ENCODE data around the gene DMD. TPM values are rescaled to one million over a fixed set of nuclear protein-coding genes. Genes with fewer than 3 reads are reported as not detected.

DMD gene
- total RNA-seq, 1 donor from 2014 or later, result 9.7 TPM

DNA sequence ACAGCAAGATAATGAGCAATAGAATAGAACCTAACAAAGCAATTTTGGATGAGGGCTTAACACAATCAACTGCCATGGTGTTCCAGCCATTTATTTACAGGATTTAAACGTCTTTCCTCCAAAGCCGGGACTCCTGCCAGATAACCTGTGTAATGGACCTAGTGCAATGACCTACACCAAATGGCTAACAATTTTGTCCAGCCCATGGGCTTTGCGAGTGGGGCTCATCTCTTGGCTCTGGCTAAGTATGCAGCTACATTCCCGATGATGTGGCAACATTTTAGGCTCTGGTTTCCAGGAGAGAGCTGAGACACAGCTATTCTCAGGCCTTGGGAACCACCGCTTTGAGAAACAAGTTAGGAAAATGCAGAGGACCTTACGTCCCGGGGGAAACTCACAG lies 1317.2 kb downstream of the DMD start:
- Mint-ChIP-seq H3K9me3 (peaks cover 10% of the 10 kb centered on the region), H3K4me1 (peaks cover 22% of the 10 kb centered on the region), H3K4me3 (no peak overlapping the region), H3K27ac (ENCODE audit: unreplicated experiment) (peak overlapping the region; percentile 19), H3K27me3 (ENCODE audit: low read depth) (no peaks in the 10 kb centered on the region), H3K36me3 (ENCODE audit: low read depth) (peaks cover 2% of the 10 kb centered on the region)
- DNase-seq (ENCODE audit: low read depth, low spot score), result no peak
- TF ChIP-seq, protein P1, sequence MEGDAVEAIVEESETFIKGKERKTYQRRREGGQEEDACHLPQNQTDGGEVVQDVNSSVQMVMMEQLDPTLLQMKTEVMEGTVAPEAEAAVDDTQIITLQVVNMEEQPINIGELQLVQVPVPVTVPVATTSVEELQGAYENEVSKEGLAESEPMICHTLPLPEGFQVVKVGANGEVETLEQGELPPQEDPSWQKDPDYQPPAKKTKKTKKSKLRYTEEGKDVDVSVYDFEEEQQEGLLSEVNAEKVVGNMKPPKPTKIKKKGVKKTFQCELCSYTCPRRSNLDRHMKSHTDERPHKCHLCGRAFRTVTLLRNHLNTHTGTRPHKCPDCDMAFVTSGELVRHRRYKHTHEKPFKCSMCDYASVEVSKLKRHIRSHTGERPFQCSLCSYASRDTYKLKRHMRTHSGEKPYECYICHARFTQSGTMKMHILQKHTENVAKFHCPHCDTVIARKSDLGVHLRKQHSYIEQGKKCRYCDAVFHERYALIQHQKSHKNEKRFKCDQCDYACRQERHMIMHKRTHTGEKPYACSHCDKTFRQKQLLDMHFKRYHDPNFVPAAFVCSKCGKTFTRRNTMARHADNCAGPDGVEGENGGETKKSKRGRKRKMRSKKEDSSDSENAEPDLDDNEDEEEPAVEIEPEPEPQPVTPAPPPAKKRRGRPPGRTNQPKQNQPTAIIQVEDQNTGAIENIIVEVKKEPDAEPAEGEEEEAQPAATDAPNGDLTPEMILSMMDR (conservative IDR thresholded peaks at IDR 0.05), result no peak

DNA sequence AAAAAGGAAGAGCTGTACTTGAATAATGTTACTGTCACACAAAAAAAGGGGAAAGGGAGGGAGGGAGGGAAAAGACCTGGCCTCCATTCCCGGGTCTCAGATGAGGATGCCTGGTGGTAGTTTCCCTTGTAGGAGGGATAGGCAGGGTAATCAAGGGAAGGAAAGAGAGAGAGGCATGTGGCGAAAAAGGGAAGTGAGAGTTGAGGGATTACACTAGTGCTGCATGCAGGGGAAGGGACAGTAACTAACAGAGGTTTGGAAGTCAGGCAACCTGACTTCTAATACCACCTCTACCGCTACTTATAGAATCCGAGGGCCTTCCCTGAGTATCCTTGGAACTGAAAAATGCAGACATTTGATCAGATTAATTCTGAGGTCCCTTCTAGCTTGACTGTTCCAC lies 1317.8 kb downstream of the DMD start:
- peak overlapping the region; percentile 58 for H3K27ac Mint-ChIP-seq (ENCODE audit: unreplicated experiment)
- H3K4me1 Mint-ChIP-seq, result peaks cover 22% of the 10 kb centered on the region
- DNase-seq (ENCODE audit: low read depth, low spot score), result no peak
- TF ChIP-seq, protein P1 (conservative IDR thresholded peaks at IDR 0.05), result no peak
- no peaks in the 10 kb centered on the region for H3K27me3 Mint-ChIP-seq (ENCODE audit: low read depth)
- peaks cover 2% of the 10 kb centered on the region for H3K36me3 Mint-ChIP-seq (ENCODE audit: low read depth)
- H3K4me3 Mint-ChIP-seq, result no peak overlapping the region
- peaks cover 8% of the 10 kb centered on the region for H3K9me3 Mint-ChIP-seq

DNA sequence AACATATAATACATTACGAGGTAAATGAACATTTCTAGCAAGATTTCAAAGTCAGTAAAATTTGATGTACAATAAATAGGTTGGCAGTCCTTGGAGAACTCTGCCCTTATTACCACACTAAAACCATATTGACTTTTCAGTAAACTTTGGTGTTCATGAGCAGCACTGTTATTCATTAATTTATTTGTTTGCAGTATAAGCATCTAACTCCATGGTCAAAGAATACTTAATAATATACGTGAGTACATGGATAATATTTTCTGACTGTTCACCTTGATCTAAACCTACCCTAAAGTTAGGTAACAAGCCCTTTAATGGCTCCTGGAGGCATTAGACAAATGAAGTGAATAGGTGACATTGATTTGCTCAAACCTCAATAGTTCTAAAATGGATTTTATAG lies 1322.3 kb downstream of the DMD start:
- peaks cover 15% of the 10 kb centered on the region for H3K4me1 Mint-ChIP-seq
- no peaks in the 10 kb centered on the region for H3K27me3 Mint-ChIP-seq (ENCODE audit: low read depth)
- TF ChIP-seq, protein P1 (conservative IDR thresholded peaks at IDR 0.05), result no peak
- peaks cover 19% of the 10 kb centered on the region for H3K9me3 Mint-ChIP-seq
- H3K27ac Mint-ChIP-seq (ENCODE audit: unreplicated experiment), result no peak overlapping the region
- no peak overlapping the region for H3K4me3 Mint-ChIP-seq
- H3K36me3 Mint-ChIP-seq (ENCODE audit: low read depth), result peaks cover 5% of the 10 kb centered on the region
- DNase-seq (ENCODE audit: low read depth, low spot score), result no peak

DNA sequence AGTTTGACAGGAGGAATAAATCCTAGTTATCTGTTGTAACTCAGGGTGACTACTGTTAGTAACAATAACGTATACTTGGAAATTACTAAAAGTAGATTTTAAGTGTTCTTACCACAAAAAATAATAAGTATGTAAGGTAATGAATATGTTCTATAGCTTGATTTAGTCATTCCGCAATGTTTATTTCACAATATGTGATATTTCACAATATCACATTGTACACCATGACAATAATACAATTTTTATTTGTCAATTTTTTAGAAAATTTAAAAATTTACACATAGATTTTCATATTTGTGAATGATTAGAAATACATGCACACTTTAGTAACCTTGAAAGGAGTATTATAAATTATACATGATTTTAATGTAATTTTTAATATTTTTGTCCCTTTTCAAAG lies 1326.8 kb downstream of the DMD start:
- no peak overlapping the region for H3K27ac Mint-ChIP-seq (ENCODE audit: unreplicated experiment)
- H3K36me3 Mint-ChIP-seq (ENCODE audit: low read depth), result peaks cover 3% of the 10 kb centered on the region
- TF ChIP-seq, protein P1 (conservative IDR thresholded peaks at IDR 0.05), result no peak
- no peak overlapping the region for H3K4me3 Mint-ChIP-seq
- DNase-seq (ENCODE audit: low read depth, low spot score), result no peak
- H3K9me3 Mint-ChIP-seq, result peaks cover 22% of the 10 kb centered on the region
- H3K4me1 Mint-ChIP-seq, result peaks cover 3% of the 10 kb centered on the region
- no peaks in the 10 kb centered on the region for H3K27me3 Mint-ChIP-seq (ENCODE audit: low read depth)

DNA sequence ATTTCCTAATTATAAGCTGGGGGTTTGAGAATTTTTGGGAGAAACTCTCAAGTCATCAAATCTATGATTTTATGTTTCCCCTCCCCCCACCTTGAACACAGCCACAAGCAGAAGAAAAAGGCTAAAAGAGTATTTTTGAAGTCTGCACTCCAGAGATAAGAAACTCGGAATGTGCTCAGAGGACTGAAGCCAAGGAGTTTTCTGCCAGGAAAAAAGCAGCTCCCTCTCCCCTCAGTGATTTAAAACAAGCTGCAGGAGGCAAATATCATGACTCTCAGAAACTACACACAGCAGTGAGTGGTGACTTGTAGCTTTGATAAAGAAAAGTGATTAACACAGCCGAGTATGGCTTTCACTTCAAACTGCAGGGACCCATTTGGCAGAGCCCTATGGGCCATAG lies 1339.3 kb downstream of the DMD start:
- DNase-seq (ENCODE audit: low read depth, low spot score), result no peak
- H3K27ac Mint-ChIP-seq (ENCODE audit: unreplicated experiment), result peak overlapping the region; percentile 92
- H3K27me3 Mint-ChIP-seq (ENCODE audit: low read depth), result no peaks in the 10 kb centered on the region
- H3K4me3 Mint-ChIP-seq, result no peak overlapping the region
- H3K4me1 Mint-ChIP-seq, result peaks cover 33% of the 10 kb centered on the region
- TF ChIP-seq, protein P1 (conservative IDR thresholded peaks at IDR 0.05), result no peak
- H3K36me3 Mint-ChIP-seq (ENCODE audit: low read depth), result no peaks in the 10 kb centered on the region
- H3K9me3 Mint-ChIP-seq, result peaks cover 3% of the 10 kb centered on the region

DNA sequence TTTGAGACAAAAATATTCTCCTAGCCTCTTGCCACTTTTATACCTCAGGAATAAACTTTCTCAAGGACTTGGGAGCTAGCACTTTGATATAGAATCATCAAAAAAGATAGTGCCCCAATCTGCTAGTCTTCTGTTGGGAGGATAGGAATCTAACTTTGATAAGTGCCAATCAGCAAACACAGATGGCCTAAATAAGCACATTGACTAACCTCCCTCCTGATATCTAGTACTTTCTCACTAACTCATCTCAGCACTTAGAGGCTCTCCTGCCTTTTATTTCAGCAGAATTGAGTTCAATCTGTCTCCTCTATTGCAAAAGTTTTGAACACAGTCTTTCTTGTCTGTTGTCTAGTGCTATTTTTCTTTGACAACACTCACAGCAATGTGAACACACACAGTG lies 1341.1 kb downstream of the DMD start:
- no peak for DNase-seq (ENCODE audit: low read depth, low spot score)
- no peaks in the 10 kb centered on the region for H3K36me3 Mint-ChIP-seq (ENCODE audit: low read depth)
- TF ChIP-seq, protein P1 (conservative IDR thresholded peaks at IDR 0.05), result no peak
- peaks cover 7% of the 10 kb centered on the region for H3K9me3 Mint-ChIP-seq
- H3K4me3 Mint-ChIP-seq, result no peak overlapping the region
- peaks cover 32% of the 10 kb centered on the region for H3K4me1 Mint-ChIP-seq
- no peak overlapping the region for H3K27ac Mint-ChIP-seq (ENCODE audit: unreplicated experiment)
- H3K27me3 Mint-ChIP-seq (ENCODE audit: low read depth), result no peaks in the 10 kb centered on the region
